Calu3 (cell line): Measurements from ENCODE around the gene STK17A. TPM values are rescaled to one million over a fixed set of nuclear protein-coding genes. Genes with fewer than 3 reads are reported as not detected.

Experiments used
- BruUV-seq: library from RNA; stranded (reverse); fragments of 400-500 nt; replicated peaks from 2 replicates; lab custom pipeline; 2021; lab: Mats Ljungman, UMichigan
- CTCF ChIA-PET: fragments of 300-600 bp; sonication (Branson Sonifier 250); formaldehyde crosslinking; loops from one replicate; lab custom pipeline; 2022; ENCODE audit warnings: antibody characterized with exemption; lab: Charles Lee
- DNase-seq: peaks from one replicate; pipeline ENCODE4 v3.0.0; 2022
- H3K27ac Mint-ChIP-seq: one replicate; pipeline ENCODE4 v1.8.0; 2022; ENCODE audit warnings: mixed read lengths; ENCODE audit not compliant: unreplicated experiment
- H3K27me3 Mint-ChIP-seq: one replicate; pipeline ENCODE4 v1.8.0; 2022; ENCODE audit warnings: mixed read lengths; ENCODE audit not compliant: unreplicated experiment
- H3K36me3 Mint-ChIP-seq: one replicate; pipeline ENCODE4 v1.8.0; 2022; ENCODE audit warnings: mild to moderate bottlenecking, moderate library complexity, mixed read lengths; ENCODE audit not compliant: insufficient read depth, unreplicated experiment
- H3K4me1 Mint-ChIP-seq: one replicate; pipeline ENCODE4 v1.8.0; 2022; ENCODE audit warnings: mild to moderate bottlenecking, low read depth, mixed read lengths; ENCODE audit not compliant: unreplicated experiment
- H3K4me3 Mint-ChIP-seq: one replicate; pipeline ENCODE4 v1.8.0; 2022; ENCODE audit warnings: mild to moderate bottlenecking, low read depth, moderate library complexity, mixed read lengths; ENCODE audit not compliant: unreplicated experiment
- H3K9me3 Mint-ChIP-seq: one replicate; pipeline ENCODE4 v1.8.0; 2022; ENCODE audit warnings: low read depth, mixed read lengths; ENCODE audit not compliant: unreplicated experiment
- intact Hi-C: fragments of 100-400 bp; cut with micrococcal nuclease; formaldehyde crosslinking; loops from one replicate; pipeline ENCODE4 v1.10.0; 2022; ENCODE audit not compliant: unreplicated experiment
- total RNA-seq: library from RNA; stranded (reverse); gene quantifications from 2 replicates; pipeline ENCODE4 v1.2.3, GENCODE V29; 2022
- TF ChIP-seq, protein P1 (sequence below): fragments of 200-600 bp; IDR thresholded peaks from one replicate; pipeline ENCODE4 v1.8.0; 2022; ENCODE audit warnings: antibody characterized with exemption; ENCODE audit not compliant: unreplicated experiment

The STK17A gene
- total RNA-seq, 1 experiment from 2014 or later: 53.5 TPM

GRCh38 chr7:43639858-43640491, 57.1 kb downstream of the STK17A start:
- Mint-ChIP-seq H3K36me3 (peaks cover 72% of the 10 kb centered on the region), H3K4me3 (no peak overlapping the region), H3K9me3 (no peaks in the 10 kb centered on the region), H3K27ac (peak overlapping the region; percentile 63), H3K27me3 (no peaks in the 10 kb centered on the region), H3K4me1 (peaks cover 27% of the 10 kb centered on the region)
- intact Hi-C loops: loop anchor here (10.0 kb wide), 1 partner anchor 195 kb away; no protein-coding TSS in a partner anchor
- BruUV-seq: no TSS peak
- TF ChIP-seq, protein P1, sequence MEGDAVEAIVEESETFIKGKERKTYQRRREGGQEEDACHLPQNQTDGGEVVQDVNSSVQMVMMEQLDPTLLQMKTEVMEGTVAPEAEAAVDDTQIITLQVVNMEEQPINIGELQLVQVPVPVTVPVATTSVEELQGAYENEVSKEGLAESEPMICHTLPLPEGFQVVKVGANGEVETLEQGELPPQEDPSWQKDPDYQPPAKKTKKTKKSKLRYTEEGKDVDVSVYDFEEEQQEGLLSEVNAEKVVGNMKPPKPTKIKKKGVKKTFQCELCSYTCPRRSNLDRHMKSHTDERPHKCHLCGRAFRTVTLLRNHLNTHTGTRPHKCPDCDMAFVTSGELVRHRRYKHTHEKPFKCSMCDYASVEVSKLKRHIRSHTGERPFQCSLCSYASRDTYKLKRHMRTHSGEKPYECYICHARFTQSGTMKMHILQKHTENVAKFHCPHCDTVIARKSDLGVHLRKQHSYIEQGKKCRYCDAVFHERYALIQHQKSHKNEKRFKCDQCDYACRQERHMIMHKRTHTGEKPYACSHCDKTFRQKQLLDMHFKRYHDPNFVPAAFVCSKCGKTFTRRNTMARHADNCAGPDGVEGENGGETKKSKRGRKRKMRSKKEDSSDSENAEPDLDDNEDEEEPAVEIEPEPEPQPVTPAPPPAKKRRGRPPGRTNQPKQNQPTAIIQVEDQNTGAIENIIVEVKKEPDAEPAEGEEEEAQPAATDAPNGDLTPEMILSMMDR: no peak
- CTCF ChIA-PET: interaction anchor here (1.0 to 2.9 kb wide), 4 partner anchors 8 to 188 kb away, joined by 3 to 10 read pairs (median 8); partner anchors contain the start of gene STK17A
- DNase-seq: peak; percentile 41

GRCh38 chr7:43640679-43641078, 57.8 kb downstream of the STK17A start:
- Mint-ChIP-seq H3K4me3 (no peak overlapping the region), H3K36me3 (peaks cover 79% of the 10 kb centered on the region), H3K4me1 (peaks cover 27% of the 10 kb centered on the region), H3K27me3 (no peaks in the 10 kb centered on the region), H3K27ac (peak overlapping the region; percentile 63), H3K9me3 (no peaks in the 10 kb centered on the region)
- CTCF ChIA-PET: interaction anchor here (0.9 to 2.9 kb wide), 4 partner anchors 7 to 59 kb away, joined by 3 to 10 read pairs (median 8); partner anchors contain the start of gene STK17A
- TF ChIP-seq, protein P1: no peak
- BruUV-seq: no TSS peak
- no peak for DNase-seq
- intact Hi-C loops: loop anchor here (10.0 kb wide), 1 partner anchor 194 kb away; no protein-coding TSS in a partner anchor

DNA sequence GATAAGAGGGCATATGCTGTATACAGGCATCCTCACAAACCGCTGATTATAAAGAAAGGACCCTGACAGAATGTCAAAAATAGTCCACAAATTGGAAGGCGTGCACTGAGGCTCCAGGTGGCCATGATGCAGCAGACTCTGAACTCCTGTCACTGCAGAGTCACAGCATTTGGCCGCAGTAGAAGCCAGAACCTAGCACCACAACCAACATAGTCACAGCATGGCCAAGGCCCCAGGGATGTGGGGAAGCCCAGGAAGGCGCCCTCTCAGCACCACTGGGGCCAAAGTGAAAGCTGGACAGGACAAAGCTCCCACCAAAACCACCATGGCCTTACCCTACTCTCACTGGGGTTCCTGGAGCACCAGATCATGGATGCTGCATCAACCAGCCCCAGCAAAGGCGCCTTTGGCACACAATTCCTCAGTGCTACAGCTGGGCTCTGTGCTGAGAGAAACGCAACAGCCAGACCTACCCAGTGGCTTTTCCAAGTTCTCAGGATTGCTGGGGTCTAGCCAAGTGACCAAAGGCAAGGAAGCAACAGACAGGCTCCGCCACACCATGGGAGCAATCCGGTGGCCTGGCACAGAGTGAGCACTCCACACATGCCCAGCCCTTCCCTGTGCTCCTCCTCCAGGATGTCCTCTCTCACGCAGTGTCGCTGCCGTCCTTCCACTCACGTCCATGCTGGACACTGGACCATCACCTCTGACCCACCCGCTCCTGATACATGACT, 60.2 kb downstream of the STK17A start:
- no TSS peak for BruUV-seq
- Mint-ChIP-seq H3K27ac (peak overlapping the region; percentile 1), H3K36me3 (peaks cover 88% of the 10 kb centered on the region), H3K4me3 (no peak overlapping the region), H3K27me3 (no peaks in the 10 kb centered on the region), H3K4me1 (peaks cover 33% of the 10 kb centered on the region), H3K9me3 (no peaks in the 10 kb centered on the region)
- TF ChIP-seq, protein P1: no peak
- intact Hi-C loops: loop anchor here (10.0 kb wide), 1 partner anchor 192 kb away; no protein-coding TSS in a partner anchor
- CTCF ChIA-PET: interaction anchor here (1.5 kb wide), 1 partner anchor 60 kb away, joined by 5 read pairs; the partner anchor contains the start of gene STK17A
- DNase-seq: no peak

GRCh38 chr7:43643846-43644245, 60.9 kb downstream of the STK17A start:
- Mint-ChIP-seq H3K36me3 (peaks cover 84% of the 10 kb centered on the region), H3K9me3 (no peaks in the 10 kb centered on the region), H3K27me3 (no peaks in the 10 kb centered on the region), H3K4me1 (peaks cover 41% of the 10 kb centered on the region), H3K4me3 (no peak overlapping the region), H3K27ac (peak overlapping the region; percentile 1)
- CTCF ChIA-PET: no interaction called here
- BruUV-seq: no TSS peak
- intact Hi-C loops: loop anchor here (10.0 kb wide), 1 partner anchor 191 kb away; no protein-coding TSS in a partner anchor
- no peak for DNase-seq
- TF ChIP-seq, protein P1: no peak
